HFFc6 (cell line): ENCODE measurements around the gene NARS2. TPM values are rescaled to one million over a fixed set of nuclear protein-coding genes. Genes with fewer than 3 reads are reported as not detected.

ENCODE experiments used
- DNase-seq: peaks from one replicate; pipeline ENCODE4 v3.0.0-alpha.2; 2018
- H3K27ac Mint-ChIP-seq: 2 replicates; pipeline ENCODE4 v1.8.0; 2020; ENCODE audit warnings: mild to moderate bottlenecking, mixed read lengths
- H3K27me3 Mint-ChIP-seq: 2 replicates; pipeline ENCODE4 v1.8.0; 2021; ENCODE audit warnings: mild to moderate bottlenecking, moderate library complexity, mixed read lengths; ENCODE audit not compliant: insufficient read depth
- H3K36me3 Mint-ChIP-seq: 2 replicates; pipeline ENCODE4 v1.8.0; 2021; ENCODE audit warnings: low read depth, mixed read lengths
- H3K4me1 Mint-ChIP-seq: 2 replicates; pipeline ENCODE4 v1.8.0; 2020; ENCODE audit warnings: low read depth, mixed read lengths
- H3K4me3 Mint-ChIP-seq: 2 replicates; pipeline ENCODE4 v1.8.0; 2020; ENCODE audit warnings: mild to moderate bottlenecking, moderate library complexity, mixed read lengths
- H3K9me3 Mint-ChIP-seq: 2 replicates; pipeline ENCODE4 v1.8.0; 2020; ENCODE audit warnings: mild to moderate bottlenecking, mixed read lengths
- CTCF ChIP-seq: fragments of 200-600 bp; sonication (generic); IDR thresholded peaks from 2 replicates; pipeline ENCODE4 v1.5.0; 2021; ENCODE audit warnings: antibody characterized with exemption, mild to moderate bottlenecking
- total RNA-seq, 6 experiments: library from RNA; stranded (reverse); fragmentation: NEBNext Ultra II Directional; extraction: Animal tissue kit (Norgen Biotek cat#: 25700); gene quantifications; 2 replicates in 1 of 6; 3 replicates in 5 of 6; pipeline ENCODE4 v1.2.3, GENCODE V29; 2021

NARS2 gene
- total RNA-seq, 6 experiments from 2014 or later: 8.7 to 11.6 (median 10.3) TPM

- TF ChIP-seq CTCF: no peak
- H3K27ac Mint-ChIP-seq: peak overlapping the region; percentile 34
- H3K9me3 Mint-ChIP-seq: peaks cover 4% of the 10 kb centered on the region; the same call in 1 of the 2 replicates
- H3K4me3 Mint-ChIP-seq: peak overlapping the region; percentile 65
- H3K36me3 Mint-ChIP-seq: no peaks in the 10 kb centered on the region
- H3K27me3 Mint-ChIP-seq: peaks cover 15% of the 10 kb centered on the region
- peaks cover 28% of the 10 kb centered on the region for H3K4me1 Mint-ChIP-seq
- peak; percentile 46 for DNase-seq
Observed at GRCh38 chr11:78595436-78596130, 20.9 kb upstream of the NARS2 start.

- peaks cover 4% of the 10 kb centered on the region; the same call in 1 of the 2 replicates for H3K9me3 Mint-ChIP-seq
- TF ChIP-seq CTCF: no peak
- no peak overlapping the region for H3K27ac Mint-ChIP-seq
- H3K36me3 Mint-ChIP-seq: no peaks in the 10 kb centered on the region
- H3K27me3 Mint-ChIP-seq: peaks cover 12% of the 10 kb centered on the region
- no peak for DNase-seq
- H3K4me1 Mint-ChIP-seq: peaks cover 30% of the 10 kb centered on the region
- peak overlapping the region; percentile 65 for H3K4me3 Mint-ChIP-seq
Observed at GRCh38 chr11:78594814-78595213, 20.1 kb upstream of the NARS2 start.

- peaks cover 14% of the 10 kb centered on the region for H3K27me3 Mint-ChIP-seq
- peaks cover 8% of the 10 kb centered on the region; the same call in 1 of the 2 replicates for H3K36me3 Mint-ChIP-seq
- peaks cover 15% of the 10 kb centered on the region for H3K9me3 Mint-ChIP-seq
- H3K27ac Mint-ChIP-seq: no peak overlapping the region
- DNase-seq: no peak
- TF ChIP-seq CTCF: no peak
- no peak overlapping the region for H3K4me3 Mint-ChIP-seq
- peaks cover 10% of the 10 kb centered on the region for H3K4me1 Mint-ChIP-seq
Observed at GRCh38 chr11:78588517-78588916, 13.9 kb upstream of the NARS2 start.

- H3K4me3 Mint-ChIP-seq: no peak overlapping the region
- peaks cover 22% of the 10 kb centered on the region for H3K9me3 Mint-ChIP-seq
- DNase-seq: no peak
- H3K36me3 Mint-ChIP-seq: peaks cover 8% of the 10 kb centered on the region; the same call in 1 of the 2 replicates
- no peak for TF ChIP-seq CTCF
- H3K27ac Mint-ChIP-seq: no peak overlapping the region
- H3K27me3 Mint-ChIP-seq: peaks cover 14% of the 10 kb centered on the region
- peaks cover 10% of the 10 kb centered on the region for H3K4me1 Mint-ChIP-seq
Observed at GRCh38 chr11:78587446-78587845, 12.8 kb upstream of the NARS2 start.

- H3K27ac Mint-ChIP-seq: no peak overlapping the region
- no peak overlapping the region for H3K4me3 Mint-ChIP-seq
- peaks cover 22% of the 10 kb centered on the region for H3K9me3 Mint-ChIP-seq
- peaks cover 14% of the 10 kb centered on the region for H3K27me3 Mint-ChIP-seq
- DNase-seq: no peak
- peak; percentile 86 for TF ChIP-seq CTCF
- peaks cover 8% of the 10 kb centered on the region; the same call in 1 of the 2 replicates for H3K36me3 Mint-ChIP-seq
- H3K4me1 Mint-ChIP-seq: peaks cover 10% of the 10 kb centered on the region
Observed at GRCh38 chr11:78586452-78587046, 11.9 kb upstream of the NARS2 start.
